Gastroesophageal sphincter (tissue), 4 donors: ENCODE results near the gene ADCY10. TPM values are rescaled to one million over a fixed set of nuclear protein-coding genes. Genes with fewer than 3 reads are reported as not detected.

ENCODE experiments used
- ATAC-seq: fragments of 150-250 bp; one replicate; pipeline ENCODE4 v1.9.1; 2016; ENCODE audit warnings: mild to moderate bottlenecking, moderate library complexity
- H3K27ac ChIP-seq, 4 donors: fragments of 200-600 bp; sonication (generic) in 3 of 4; 1 replicate in 3 of 4; 2 replicates in 1 of 4; pipeline ENCODE4 v1.5.1; 2016 to 2019
- H3K27me3 ChIP-seq: fragments of 200-600 bp; sonication (generic); one replicate; pipeline ENCODE4 v1.5.1; 2019
- H3K36me3 ChIP-seq, 2 donors: fragments of 200-600 bp; sonication (generic); one replicate each; pipeline ENCODE4 v1.5.1; 2019; ENCODE audit warnings: control low read depth in 1 of 2
- H3K4me1 ChIP-seq, 3 donors: fragments of 200-600 bp; sonication (generic); 1 replicate in 2 of 3; 2 replicates in 1 of 3; pipeline ENCODE4 v1.5.1; 2016 to 2019; ENCODE audit warnings: control low read depth in 2 of 3
- H3K4me3 ChIP-seq, 2 donors: fragments of 200-600 bp; sonication (generic); one replicate each; pipeline ENCODE4 v1.5.1; 2019; ENCODE audit warnings: mild to moderate bottlenecking in 1 of 2, moderate library complexity in 1 of 2
- H3K9me3 ChIP-seq, 3 donors: fragments of 200-600 bp; sonication (generic); one replicate each; pipeline ENCODE4 v1.5.1; 2017 to 2019; ENCODE audit warnings: control low read depth in 2 of 3
- CTCF ChIP-seq, 4 experiments: fragments of 200-600 bp in 2 of 4; fragments of 450-650 bp in 2 of 4; sonication (generic) in 1 of 4; IDR thresholded peaks; one replicate each; pipeline ENCODE4 v1.5.1; 2017 to 2019; ENCODE audit warnings: antibody characterized with exemption in 4 of 4, mild to moderate bottlenecking in 2 of 4, moderate library complexity in 2 of 4
- EP300 ChIP-seq: sonication (generic); formaldehyde crosslinking; IDR thresholded peaks from one replicate; pipeline ENCODE4 v1.6.1; 2017; ENCODE audit warnings: antibody characterized with exemption, mild to moderate bottlenecking
- POLR2A ChIP-seq, 2 donors: fragments of 450-650 bp; IDR thresholded peaks; one replicate each; pipeline ENCODE4 v1.6.1; 2017; ENCODE audit warnings: antibody characterized with exemption in 2 of 2, mild to moderate bottlenecking in 2 of 2, moderate library complexity in 1 of 2
- POLR2AphosphoS5 ChIP-seq: sonication (generic); formaldehyde crosslinking; IDR thresholded peaks from one replicate; pipeline ENCODE4 v1.6.1; 2017; ENCODE audit warnings: antibody characterized with exemption
- WGBS, 2 donors: methylation state at CpG; one replicate each; pipeline ENCODE4 v1.1.5; 2018; ENCODE audit warnings: low coverage in 1 of 2; 5-methylcytosine and 5-hydroxymethylcytosine counted together
- total RNA-seq, 4 donors: library from RNA; depleted of rRNA; stranded (reverse); fragments of >200 nt; gene quantifications; one replicate each; pipeline ENCODE4 v1.1.0, GENCODE V29; 2016

Gene ADCY10
- total RNA-seq, 4 donors from 2014 or later: 0.12 to 0.16 TPM; not detected in 2

GRCh38 chr1:167922023-167922422 lies 8.1 kb upstream of the ADCY10 start:
- no peaks in the 10 kb centered on the region for H3K27me3 ChIP-seq
- peaks cover 0 to 22% (median 0%) of the 10 kb centered on the region in 3 donors for H3K4me1 ChIP-seq
- H3K27ac ChIP-seq: no peak overlapping the region
- TF ChIP-seq POLR2A (IDR thresholded peaks at IDR 0.05) (no peak), EP300 (no peak), POLR2AphosphoS5 (no peak), CTCF (IDR thresholded peaks at IDR 0.05) (no peak)
- ATAC-seq: no peak
- no peaks in the 10 kb centered on the region for H3K9me3 ChIP-seq
- H3K4me3 ChIP-seq: no peak overlapping the region
- peaks cover 0 to 14% of the 10 kb centered on the region in 2 donors for H3K36me3 ChIP-seq

- Histone ChIP-seq H3K4me1 (peaks cover 0 to 21% (median 0%) of the 10 kb centered on the region in 3 donors), H3K36me3 (peaks cover 0 to 32% of the 10 kb centered on the region in 2 donors), H3K27ac (no peak overlapping the region), H3K4me3 (no peak overlapping the region), H3K27me3 (no peaks in the 10 kb centered on the region), H3K9me3 (no peaks in the 10 kb centered on the region)
- no peak for ATAC-seq
- 92 to 100% methylated on average over 1 to 3 of the region's 6 CpGs for WGBS, 2 donors
- TF ChIP-seq POLR2A (IDR thresholded peaks at IDR 0.05) (no peak), POLR2AphosphoS5 (no peak), CTCF (IDR thresholded peaks at IDR 0.05) (no peak), EP300 (no peak)
Measured at GRCh38 chr1:167916766-167917511, 3.0 kb upstream of the ADCY10 start.

- no peak for ATAC-seq
- no peak overlapping the region for H3K4me3 ChIP-seq
- H3K9me3 ChIP-seq: no peaks in the 10 kb centered on the region
- TF ChIP-seq POLR2A (IDR thresholded peaks at IDR 0.05): no peak
- TF ChIP-seq CTCF (IDR thresholded peaks at IDR 0.05): no peak
- TF ChIP-seq POLR2AphosphoS5: no peak
- no peak for TF ChIP-seq EP300
- 90 to 92% methylated on average over 7 to 8 of the region's 8 CpGs for WGBS, 2 donors
- no peaks in the 10 kb centered on the region for H3K27me3 ChIP-seq
- no peak overlapping the region for H3K27ac ChIP-seq
- H3K36me3 ChIP-seq: peaks cover 0 to 32% of the 10 kb centered on the region in 2 donors
- H3K4me1 ChIP-seq: peaks cover 0 to 26% (median 0%) of the 10 kb centered on the region in 3 donors
Measured at GRCh38 chr1:167915569-167915968, 1.6 kb upstream of the ADCY10 start.

- ATAC-seq: no peak
- Histone ChIP-seq H3K4me3 (no peak overlapping the region), H3K9me3 (no peaks in the 10 kb centered on the region), H3K27me3 (no peaks in the 10 kb centered on the region), H3K4me1 (peaks cover 0 to 28% (median 0%) of the 10 kb centered on the region in 3 donors), H3K36me3 (peaks cover 0 to 21% of the 10 kb centered on the region in 2 donors), H3K27ac (no peak overlapping the region)
- TF ChIP-seq POLR2A (IDR thresholded peaks at IDR 0.05): no peak
- no peak for TF ChIP-seq POLR2AphosphoS5
- no peak for TF ChIP-seq CTCF (IDR thresholded peaks at IDR 0.05)
- TF ChIP-seq EP300: no peak
- WGBS, 2 donors: 72 to 81% methylated on average over 7 of the region's 7 CpGs
Measured at GRCh38 chr1:167912294-167912693, 1.6 kb downstream of the ADCY10 start.

- 66 to 70% methylated on average over 8 of the region's 8 CpGs for WGBS, 2 donors
- ATAC-seq: no peak
- peaks cover 0 to 12% of the 10 kb centered on the region in 2 donors for H3K36me3 ChIP-seq
- peak overlapping the region in 1 of 4 donors; percentile 26 for H3K27ac ChIP-seq
- TF ChIP-seq POLR2A (IDR thresholded peaks at IDR 0.05) (no peak), CTCF (IDR thresholded peaks at IDR 0.05) (no peak), EP300 (no peak), POLR2AphosphoS5 (no peak)
- H3K27me3 ChIP-seq: no peaks in the 10 kb centered on the region
- peaks cover 0 to 28% (median 0%) of the 10 kb centered on the region in 3 donors for H3K4me1 ChIP-seq
- H3K4me3 ChIP-seq: no peak overlapping the region
- no peaks in the 10 kb centered on the region for H3K9me3 ChIP-seq
Measured at GRCh38 chr1:167911413-167911812, 2.5 kb downstream of the ADCY10 start.
